T-helper 1 cell treated with Interleukin-12 subunit alpha and Interleukin-12 subunit beta and Interleukin-4 antibody, amounts not matched to agents 30 μg/mL and 1 μg/mL, for 36 hours (primary cell): ENCODE measurements around the gene NFIL3.
A peak's percentile ranks its signal among the peaks of the same experiment; 100 is the strongest.

Experiments
- H3K27ac Mint-ChIP-seq: one replicate; pipeline ENCODE4 v1.8.0; 2021; ENCODE audit warnings: mild to moderate bottlenecking, mixed read lengths
- H3K27me3 Mint-ChIP-seq: one replicate; pipeline ENCODE4 v1.8.0; 2021; ENCODE audit warnings: low read depth, mixed read lengths
- H3K36me3 Mint-ChIP-seq: one replicate; pipeline ENCODE4 v1.8.0; 2021; ENCODE audit warnings: low read depth, mixed read lengths
- H3K4me1 Mint-ChIP-seq: one replicate; pipeline ENCODE4 v1.8.0; 2021; ENCODE audit warnings: low read depth, mixed read lengths
- H3K4me3 Mint-ChIP-seq: one replicate; pipeline ENCODE4 v1.8.0; 2021; ENCODE audit warnings: mild to moderate bottlenecking, moderate library complexity, mixed read lengths
- H3K9me3 Mint-ChIP-seq: one replicate; pipeline ENCODE4 v1.8.0; 2021; ENCODE audit warnings: mixed read lengths

NFIL3 gene

DNA sequence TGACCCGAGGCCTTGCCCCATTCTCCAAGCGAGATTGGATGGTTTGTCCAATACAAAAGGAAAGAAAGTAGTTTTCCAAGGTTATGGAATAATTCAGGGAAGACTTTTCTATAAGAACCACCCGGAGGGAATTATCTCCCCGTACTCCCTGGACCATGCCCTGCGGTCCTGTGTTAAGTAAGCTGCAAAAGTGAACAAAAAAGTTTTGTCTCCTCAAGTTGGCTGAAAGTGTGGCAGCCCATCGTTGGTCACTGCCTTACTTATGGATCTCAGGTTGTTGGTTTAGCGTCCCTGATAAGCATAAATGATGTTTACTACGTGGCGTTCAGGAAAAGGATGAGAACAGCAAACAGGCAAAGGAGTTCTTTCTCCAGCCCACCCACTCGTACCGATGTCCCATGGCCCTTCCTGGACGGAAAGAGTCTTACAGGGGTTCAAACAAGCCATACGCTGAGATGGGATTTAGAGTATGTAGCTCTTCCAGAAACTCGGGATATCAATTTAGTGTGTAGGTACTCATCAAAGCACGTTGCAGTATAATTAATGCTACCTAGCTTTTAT, 61.5 kb downstream of the NFIL3 start:
- H3K27ac Mint-ChIP-seq: peak overlapping the region; percentile 83
- peaks cover 38% of the 10 kb centered on the region for H3K4me1 Mint-ChIP-seq
- no peaks in the 10 kb centered on the region for H3K27me3 Mint-ChIP-seq
- peaks cover 10% of the 10 kb centered on the region for H3K9me3 Mint-ChIP-seq
- peaks cover 16% of the 10 kb centered on the region for H3K36me3 Mint-ChIP-seq
- H3K4me3 Mint-ChIP-seq: peak overlapping the region; percentile 82

DNA sequence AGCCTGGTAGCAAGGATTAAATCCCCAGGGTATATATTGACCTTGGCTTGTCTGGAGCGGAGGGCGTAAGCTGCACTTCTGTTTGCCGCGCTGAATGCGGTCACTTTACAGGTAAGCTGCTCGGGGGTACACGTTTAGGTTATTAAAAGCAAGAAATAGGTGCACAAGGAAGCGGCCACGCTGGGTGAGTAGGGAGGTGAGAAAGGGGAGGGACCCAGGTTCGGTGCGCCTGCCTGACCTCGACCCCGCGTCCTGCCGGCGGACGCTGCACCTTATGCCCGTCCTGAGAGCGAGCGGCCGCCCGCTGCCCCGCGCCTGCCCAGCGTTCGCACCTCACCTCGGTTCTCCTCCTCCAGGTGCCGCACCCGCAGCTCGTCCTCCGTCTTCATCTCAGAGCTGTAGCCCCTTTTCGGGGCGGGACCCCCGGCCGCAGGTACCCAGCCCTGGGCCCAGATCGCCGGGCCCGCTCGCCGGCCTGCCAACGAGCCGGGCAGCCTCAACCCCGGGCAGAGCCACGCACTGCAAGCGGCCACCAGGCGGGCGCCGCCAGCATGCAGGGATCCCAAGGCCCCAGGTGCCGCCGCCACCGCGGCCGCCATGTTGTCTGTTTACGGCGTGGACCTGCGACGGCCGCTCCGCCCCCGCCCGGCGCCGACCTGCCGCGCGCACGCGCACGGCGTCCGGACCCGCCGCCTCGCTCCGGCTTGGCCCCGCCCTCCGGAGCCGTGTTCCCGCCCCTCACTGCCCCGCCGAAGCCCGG, 62.2 kb downstream of the NFIL3 start, which contains the start of gene AUH:
Gene AUH, minus strand, starts transcription at position 628 of the 760 bp plus-strand sequence. Its CDS starts 29 bp downstream, at position 599.
- Mint-ChIP-seq H3K27ac (peak within 1 kb of the TSS; percentile 89), H3K36me3 (peaks cover 21% of the 10 kb centered on the region), H3K4me3 (peak within 1 kb of the TSS; percentile 96), H3K27me3 (no peaks in the 10 kb centered on the region), H3K4me1 (peaks cover 42% of the 10 kb centered on the region), H3K9me3 (peaks cover 10% of the 10 kb centered on the region)

DNA sequence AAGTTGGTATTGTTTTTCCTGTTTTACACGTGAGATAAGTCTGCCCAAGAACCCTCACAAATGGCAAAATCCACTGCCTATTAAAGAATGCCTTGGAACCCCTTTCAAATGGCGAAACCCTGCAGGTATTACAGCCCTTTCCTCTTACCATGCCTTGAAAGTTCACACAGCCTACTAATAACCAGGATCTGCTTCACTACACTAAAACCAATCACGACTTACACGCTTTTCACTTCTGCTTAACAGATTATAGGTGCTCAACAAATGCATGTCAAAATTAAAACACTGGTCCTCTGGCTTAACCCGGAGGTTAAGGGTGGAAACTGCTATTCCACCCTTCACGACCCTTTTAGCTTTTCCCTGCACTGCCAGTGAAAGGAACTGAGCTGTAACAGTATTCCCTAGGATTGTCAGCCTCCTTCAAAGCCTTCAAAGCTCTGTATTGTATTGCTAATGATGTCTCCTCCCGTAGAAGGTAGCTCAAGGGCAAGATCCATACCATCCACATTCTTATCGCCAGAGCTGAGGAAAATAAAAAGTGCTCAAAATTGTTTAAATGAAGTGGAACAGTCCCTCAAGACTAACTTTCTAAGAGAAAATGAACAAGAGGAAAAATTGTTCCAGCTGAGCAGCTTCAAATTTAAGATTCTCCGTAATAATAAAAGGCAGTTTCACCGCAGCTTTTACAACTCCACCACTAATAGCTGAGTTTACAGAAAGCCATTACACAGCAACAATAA, 62.9 kb downstream of the NFIL3 start:
- Mint-ChIP-seq H3K36me3 (peaks cover 26% of the 10 kb centered on the region), H3K4me3 (peak overlapping the region; percentile 96), H3K9me3 (peaks cover 7% of the 10 kb centered on the region), H3K27ac (peak overlapping the region; percentile 89), H3K27me3 (no peaks in the 10 kb centered on the region), H3K4me1 (peaks cover 47% of the 10 kb centered on the region)

DNA sequence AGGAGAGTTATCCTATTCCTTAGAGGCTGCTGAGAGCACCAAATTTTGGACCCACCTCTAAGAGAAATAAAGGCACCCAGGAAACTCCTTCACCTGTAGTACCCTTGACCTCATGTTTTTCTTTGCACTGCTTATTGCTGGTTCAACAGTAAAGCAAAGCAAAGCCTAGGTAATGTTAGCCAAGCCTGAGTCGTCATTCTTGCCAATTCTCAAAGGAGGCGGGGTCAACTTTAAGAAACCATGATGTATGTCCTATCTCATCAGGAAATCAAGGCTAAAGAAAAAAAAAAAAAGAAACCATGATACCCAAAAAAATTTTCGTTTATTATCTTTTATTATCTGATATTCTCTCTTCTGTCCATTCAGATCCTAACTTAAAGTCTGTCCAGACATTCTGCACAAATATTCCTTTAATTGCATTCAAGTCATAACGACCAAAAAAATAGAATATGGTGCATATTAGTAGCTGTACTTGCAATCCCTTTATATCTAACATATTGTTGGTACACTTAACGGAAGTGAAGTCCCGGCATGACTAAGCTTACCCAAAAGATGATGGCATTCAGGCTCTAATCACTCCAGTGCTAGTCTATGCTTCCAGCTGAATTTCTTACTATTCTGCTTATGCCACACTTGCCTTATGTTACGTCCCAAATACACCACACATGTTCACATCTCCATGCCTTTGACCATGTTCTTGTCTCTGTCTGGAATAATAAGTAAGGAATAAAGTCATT, 63.7 kb downstream of the NFIL3 start:
- peaks cover 5% of the 10 kb centered on the region for H3K9me3 Mint-ChIP-seq
- H3K27ac Mint-ChIP-seq: peak overlapping the region; percentile 89
- H3K4me1 Mint-ChIP-seq: peaks cover 48% of the 10 kb centered on the region
- no peaks in the 10 kb centered on the region for H3K27me3 Mint-ChIP-seq
- H3K36me3 Mint-ChIP-seq: peaks cover 29% of the 10 kb centered on the region
- H3K4me3 Mint-ChIP-seq: peak overlapping the region; percentile 96

DNA sequence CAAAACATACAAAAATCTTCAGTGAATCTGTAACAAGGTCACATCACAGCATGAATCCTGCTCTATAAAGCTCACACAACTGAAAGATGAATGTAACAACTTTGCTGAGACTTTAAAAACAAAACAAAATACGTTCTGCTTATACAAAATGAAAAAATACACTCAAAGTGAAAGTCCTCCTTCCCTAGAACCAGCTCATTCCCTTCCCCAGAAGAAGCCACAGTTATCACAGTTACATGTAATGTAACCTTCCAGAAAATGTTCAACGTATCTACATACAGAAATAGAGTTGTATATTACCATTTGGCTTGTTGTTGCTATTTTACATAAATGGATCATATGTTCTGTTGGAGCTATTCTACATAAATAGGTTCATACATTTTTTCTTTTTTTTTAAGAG, 64.5 kb downstream of the NFIL3 start:
- Mint-ChIP-seq H3K27ac (peak overlapping the region; percentile 89), H3K4me3 (peak overlapping the region; percentile 96)

More for the DNA sequence above, 64.5 kb downstream of the NFIL3 start:
- Mint-ChIP-seq H3K27me3 (no peaks in the 10 kb centered on the region), H3K36me3 (peaks cover 36% of the 10 kb centered on the region), H3K9me3 (peaks cover 5% of the 10 kb centered on the region), H3K4me1 (peaks cover 53% of the 10 kb centered on the region)
